ENCODE measurements around the gene MMAB.
A peak's percentile ranks its signal among the peaks of the same experiment; 100 is the strongest.

MMAB gene

DNA sequence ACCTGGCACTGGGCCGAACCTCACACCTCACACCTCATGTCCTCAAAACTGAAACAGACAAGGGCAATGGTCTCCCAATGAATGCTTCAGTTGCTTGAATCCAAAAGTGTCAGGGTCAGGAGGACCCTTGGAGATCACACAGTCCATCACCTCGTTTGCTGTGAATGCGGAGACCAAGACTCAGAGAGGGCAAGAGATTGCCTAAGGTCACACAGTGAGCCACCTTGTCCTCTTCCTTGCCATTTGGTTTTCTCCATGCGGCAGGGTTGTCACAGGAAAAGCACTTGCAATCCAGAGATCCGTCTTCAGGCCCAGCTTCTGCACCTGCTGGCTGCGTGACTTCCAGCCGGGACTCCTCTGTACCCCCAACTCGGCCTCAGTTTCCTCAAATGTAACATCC lies 28.3 kb upstream of the MMAB start:
- DNase-seq, result no peak

DNA sequence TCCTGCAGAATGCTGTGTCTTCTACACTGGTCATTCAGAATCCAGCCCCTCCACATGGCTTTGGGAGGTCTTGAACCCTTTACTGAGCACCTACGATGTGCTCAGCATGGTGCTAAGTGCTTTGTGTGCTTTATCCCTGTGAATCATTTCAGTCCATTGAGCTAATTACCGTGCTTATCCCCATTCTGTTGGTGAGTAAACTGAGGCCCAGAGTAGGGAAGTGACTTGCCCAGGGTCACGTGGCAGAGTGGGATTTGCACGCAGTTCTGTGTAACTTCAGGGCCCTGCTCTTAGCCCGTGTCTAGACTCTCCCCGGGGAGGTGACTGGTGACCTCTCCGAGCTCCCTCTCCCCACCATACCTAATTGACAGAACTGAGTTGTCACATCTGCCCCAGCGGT lies 27.7 kb upstream of the MMAB start:
- no peak for DNase-seq

DNA sequence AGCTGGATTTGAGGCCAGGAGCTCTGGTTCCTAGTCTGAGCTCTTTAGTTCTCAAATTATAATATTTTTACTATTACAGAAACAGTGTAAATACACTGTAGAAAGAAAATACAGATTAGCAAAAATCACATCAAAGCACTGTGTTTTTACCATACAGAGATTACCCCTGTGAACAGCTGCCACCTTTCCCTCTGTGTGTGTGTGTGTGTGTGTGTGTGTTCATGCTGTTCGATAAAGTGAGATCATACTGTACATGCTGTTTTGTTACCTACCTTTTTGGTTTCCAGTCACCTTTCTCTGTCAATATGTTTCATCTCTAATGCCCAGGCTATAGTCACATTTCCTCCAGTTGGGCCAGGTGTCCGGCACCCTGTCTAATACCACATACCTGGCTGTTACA lies 27.2 kb upstream of the MMAB start:
- DNase-seq, result no peak

DNA sequence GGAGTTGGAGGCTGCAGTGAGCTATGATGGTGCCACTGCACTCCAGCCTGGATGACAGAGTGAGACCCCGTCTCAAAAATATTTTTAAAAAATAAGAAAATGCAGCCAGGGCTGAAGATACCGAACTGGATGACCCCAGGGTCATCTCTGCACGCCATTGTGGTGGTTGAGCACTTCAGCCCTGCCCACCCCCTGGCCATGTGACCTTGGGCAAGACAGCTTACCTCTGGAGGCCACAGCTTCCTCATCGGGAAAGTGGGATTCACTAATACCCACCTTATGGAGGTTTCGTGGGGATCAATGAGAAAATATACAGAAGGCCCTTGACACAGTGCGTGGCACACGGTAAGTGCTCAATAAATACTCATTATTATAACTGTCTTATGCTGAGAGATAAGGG lies 25.8 kb upstream of the MMAB start:
- no peak for DNase-seq

DNA sequence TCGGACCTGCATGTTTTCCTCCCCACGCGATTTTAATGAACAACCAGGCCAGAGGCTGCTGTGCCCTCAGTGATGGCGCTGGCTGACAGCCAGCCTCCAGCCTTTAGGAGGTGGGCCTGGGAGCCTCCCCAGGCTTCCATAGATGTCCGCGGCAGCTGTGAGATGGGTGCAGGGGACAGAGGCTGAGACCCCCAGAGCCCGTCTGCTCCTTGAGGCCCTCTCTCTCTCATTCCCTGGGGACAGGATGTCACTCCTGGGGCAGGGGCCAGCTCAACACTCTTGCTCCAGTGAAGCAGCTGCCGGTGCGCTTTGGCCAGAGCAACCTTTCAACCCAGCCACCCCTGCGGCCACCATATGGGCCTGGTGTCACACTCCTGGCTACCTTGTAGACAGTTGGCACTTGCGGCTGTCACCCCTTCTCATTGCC lies 25.1 kb upstream of the MMAB start:
- no peak for DNase-seq

DNA sequence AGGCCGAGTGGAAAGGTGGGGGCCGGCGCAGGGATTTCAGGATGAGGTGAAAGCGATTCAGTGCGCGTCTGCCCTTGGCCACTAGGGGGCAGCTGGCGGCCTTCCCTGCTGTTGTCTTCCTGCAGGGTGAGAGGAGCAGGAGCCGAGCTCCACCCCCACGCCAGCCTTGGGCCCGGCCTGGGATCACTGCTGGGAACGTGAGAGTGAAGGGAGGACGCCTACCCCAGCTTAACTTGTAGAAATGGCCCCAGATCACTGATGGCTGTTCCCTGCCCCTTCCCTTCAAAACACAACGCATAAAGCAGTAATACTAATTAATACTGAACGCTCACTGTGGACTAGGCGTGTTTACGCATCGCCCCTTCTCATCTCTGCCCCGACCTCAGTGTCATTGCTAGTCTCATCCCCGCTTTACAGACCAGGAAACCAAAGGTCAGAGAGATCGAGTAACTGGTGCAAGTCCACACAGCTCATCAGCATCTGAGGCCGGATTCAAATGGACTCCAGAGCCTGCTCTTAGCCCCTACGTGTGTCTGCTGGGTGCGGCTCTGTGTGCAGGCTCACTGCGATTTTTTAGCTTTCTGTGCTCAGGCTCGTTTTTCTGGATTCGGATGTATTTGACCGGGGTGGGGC lies 24.6 kb upstream of the MMAB start:
- peak; percentile 59 for DNase-seq

DNA sequence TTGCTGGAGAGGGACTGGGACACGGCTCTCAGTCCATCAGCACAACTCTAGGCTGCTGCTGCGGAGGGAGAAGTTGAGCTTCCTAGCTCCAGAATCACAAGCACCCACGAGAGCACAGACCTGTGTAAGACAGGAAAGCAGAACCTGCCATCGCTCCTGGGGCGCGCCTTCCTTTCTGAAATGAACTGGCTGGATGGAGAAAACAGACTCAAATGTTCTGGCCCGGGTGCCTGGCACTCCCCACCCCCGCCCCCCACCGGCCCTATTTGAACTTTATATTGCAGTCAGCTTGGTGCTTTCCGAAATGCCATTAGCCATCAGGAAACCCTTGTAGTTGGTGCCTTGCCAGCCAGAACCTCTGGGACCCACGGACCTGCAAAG lies 24.1 kb upstream of the MMAB start:
- DNase-seq, result no peak

DNA sequence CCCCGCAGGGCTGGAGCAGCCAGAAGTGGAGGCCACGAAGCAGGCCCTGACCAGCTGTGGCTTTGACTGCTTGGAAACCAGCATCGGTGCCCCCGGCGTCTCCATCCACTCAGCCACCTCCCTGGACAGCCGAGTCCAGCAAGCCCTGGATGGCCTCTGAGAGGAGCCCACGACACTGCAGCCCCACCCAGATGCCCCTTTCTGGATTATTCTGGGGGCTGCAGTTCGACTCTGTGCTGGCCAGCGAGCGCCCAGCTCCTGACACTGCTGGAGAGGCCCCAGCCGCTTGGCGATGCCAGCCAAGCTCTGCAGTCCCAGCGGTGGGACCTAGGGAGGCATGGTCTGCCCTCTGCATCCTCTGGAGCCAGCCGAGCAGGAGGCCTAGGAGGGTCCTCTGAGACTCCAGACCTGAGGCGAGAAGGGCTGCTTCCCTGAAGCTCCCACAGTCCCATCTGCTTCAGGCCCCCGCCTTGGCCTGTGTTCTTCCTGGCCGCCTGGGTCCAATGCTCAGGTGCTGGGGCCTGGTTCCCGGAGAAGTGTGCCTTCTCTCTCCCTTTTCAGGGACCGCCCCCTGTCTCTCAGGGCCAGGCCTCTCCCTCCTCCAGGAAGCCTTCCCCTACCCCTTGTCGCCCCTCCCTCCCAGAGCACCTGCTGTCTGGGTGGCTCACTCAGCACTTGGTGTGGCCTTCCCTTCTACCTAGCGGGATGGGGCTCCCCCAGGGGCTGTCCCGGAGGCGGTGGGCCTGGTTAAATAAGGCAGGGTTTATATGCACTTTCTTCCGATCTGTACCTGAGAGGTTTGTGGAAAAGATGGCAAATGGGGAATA lies 23.3 kb upstream of the MMAB start:
- no peak for DNase-seq

DNA sequence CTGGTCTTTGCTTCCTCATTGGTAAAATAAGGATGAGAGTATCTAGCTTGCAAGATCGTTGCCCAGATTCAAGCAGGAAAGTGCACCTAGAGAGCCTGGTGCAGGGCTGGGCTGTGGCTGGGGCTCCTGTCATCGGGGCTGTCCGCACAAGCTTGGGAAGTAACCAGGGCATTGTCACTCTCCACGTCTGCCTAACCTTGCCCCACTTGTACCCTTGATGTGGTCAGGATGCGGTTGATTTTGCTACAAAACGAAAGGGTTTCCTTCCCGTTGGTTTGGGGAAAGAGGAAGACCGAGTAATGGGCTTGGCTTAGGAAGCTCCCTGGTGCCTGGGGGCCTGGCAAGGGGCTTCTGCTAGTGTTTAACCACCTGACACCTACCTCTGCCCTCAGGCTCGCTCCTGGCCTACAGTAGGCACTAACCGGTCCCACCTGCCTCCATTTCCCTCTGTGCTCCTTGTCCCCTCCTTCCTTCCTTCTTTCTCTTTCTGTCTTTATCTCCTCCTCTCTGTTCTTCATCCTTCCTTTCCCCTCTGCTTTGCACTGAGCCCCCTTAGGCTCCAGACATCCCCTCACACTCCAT lies 22.1 kb upstream of the MMAB start:
- DNase-seq, result no peak

DNA sequence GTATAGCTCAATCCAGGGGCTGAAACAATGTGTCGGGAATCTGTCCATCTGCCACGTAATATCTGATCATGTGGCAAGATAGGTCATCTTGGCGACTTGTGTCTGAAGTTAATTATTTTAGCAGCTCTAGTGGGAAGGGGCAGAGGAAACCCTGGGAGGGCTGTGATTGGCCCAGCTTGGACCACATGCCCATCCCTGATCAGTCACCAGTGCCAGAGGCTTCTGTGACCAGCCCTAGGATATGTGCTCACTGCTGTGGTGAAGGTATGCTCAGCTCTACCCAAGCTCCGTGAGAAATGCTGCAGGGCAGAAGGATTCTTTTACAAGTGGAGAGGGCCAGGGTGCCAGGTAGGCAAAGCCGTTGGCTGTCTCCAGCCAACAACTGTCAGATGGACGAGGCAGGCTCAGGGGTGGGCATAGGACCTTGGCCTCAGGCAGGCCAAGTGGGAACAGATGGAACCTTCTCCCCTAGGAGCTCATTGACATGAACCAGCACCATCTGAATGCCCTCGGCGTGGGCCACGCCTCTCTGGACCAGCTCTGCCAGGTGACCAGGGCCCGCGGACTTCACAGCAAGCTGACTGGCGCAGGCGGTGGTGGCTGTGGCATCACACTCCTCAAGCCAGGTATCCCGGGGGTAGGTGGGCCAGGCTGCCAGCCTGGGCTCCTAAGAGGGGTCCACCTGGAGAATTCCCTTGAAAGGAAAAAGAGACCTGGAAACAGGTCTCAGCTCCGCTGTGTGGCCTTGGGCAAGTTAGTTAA lies 21.4 kb upstream of the MMAB start:
- no peak for DNase-seq

DNA sequence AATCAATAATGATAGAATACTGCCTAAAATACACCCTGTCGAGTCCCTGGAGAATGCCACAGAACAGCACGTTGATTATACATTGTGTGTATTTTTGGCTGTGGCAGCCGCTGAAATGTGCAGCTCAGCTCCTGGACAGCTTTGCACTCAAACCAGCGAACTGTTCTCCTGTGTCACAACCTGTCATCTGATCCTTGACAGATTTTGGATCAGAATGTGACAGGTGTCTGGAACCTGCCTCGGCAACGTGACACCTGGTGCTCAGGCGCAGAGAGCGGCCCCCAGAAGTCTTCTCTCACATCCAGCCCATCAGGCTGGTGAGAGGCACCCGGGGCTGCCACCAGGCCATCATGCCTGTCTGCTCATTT lies 19.6 kb upstream of the MMAB start:
- DNase-seq, result no peak

DNA sequence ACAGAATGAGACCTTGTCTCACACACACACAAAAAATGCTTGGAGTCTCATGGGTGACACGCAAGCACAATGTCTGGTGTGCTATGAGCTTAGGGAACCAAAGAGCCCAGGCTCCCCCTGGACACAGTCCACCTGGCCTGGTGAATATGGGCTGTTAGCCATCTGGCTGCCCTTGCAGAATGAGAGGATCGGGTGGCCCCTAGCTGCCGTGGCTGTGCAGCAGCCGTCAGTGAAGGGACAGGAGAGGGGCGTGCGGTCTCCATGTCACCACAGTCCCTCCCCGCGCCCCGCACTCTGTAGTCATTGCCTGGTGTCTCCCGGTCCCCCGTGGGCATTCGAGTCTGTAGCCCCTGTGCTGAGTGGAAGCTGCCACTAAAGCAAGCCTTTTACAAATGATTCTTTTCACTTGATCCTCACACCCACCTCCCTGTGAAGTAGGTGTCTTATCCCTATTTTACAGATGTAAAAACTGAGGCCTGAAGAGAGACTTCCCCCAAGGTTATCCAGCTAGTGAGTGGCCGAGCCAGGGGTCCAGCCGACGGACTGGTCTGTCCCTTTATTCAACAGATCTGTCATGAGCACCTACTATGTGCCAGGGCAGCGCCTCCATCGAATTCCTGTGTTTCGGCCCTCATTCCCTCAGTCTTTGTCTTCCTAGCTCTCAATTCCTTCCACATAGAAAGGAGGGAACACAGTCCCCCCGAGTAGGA lies 19.0 kb upstream of the MMAB start:
- no peak for DNase-seq

DNA sequence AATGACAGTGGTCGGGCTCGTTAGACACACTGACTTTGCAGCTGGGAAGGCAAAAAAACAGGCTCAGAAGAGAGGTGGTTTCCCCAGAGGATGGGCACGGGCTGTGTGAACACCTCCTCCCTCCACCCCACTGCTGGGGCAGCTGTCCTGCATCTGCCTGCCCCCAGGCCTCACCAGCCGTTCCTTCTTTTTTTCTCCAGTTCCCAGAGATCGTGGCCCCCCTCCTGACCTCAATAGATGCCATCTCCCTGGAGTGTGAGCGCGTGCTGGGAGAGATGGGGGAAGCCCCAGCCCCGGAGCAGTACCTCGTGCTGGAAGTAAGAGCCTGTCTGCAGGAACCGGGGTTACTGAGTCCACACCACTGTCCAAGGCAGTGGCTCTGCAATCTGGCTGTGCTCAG lies 17.7 kb upstream of the MMAB start:
- DNase-seq, result no peak

DNA sequence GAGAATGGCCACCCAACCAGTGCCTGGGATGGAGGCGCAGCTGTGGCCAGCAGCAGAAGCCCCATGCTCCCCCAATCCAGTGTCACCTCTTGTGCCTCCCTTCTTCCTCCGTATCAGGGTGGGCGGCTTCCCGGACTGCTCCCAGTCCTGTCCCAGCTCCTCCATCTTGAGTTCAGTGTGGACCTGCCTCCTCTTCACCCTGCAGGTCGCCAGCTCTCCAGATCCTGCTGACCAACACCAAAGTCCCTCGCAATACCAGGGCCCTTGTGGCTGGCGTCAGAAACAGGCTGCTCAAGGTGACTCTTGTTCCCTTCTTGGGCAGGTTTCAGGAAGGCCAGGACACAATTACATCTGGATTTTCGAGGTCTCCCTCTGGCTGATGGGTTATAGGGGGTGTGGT lies 17.3 kb upstream of the MMAB start:
- no peak for DNase-seq

DNA sequence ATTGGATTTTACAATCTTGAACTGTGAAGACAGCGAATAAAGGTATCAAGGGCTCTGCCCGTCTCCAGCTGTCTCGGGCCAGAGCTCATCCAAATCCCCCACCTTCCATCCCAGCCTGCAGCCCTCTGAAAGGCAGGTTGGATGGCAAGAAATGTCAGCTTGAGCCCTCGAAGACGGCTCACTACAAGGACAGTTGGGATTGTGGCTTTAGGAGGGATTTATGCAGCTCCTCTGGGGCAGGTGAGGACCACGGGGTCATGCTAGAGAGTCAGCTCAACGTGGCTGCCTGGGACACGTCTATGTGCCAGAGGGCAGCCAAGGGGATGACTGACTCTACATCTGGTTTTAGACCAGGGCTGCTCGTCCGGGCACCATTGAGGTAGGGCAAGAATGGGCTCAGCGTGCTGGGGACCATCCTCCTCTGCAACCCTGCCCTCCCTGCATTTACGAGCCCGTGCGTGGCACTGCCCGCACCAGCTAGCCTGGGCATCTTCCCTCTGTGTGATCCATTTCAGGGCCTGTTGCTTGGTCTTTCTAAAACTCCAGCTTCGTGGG lies 16.5 kb upstream of the MMAB start:
- no peak for DNase-seq

DNA sequence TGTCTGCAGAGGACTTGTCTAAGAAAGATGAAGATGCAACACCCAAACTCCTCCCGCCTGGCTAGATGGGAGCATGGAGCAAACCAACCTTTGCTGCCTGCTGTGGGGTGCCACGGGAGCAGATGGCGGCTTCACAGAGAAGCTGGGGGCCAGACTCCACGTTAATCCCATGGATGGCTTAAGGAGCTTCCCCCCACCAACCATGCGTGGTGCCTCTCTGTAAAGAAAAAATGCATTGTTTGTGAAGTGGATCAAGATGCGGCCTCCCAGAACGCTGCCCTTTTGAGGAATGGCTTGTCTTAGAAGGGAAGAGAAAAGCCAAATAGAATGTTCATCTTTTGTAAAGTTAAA lies 15.9 kb upstream of the MMAB start:
- DNase-seq, result no peak

DNA sequence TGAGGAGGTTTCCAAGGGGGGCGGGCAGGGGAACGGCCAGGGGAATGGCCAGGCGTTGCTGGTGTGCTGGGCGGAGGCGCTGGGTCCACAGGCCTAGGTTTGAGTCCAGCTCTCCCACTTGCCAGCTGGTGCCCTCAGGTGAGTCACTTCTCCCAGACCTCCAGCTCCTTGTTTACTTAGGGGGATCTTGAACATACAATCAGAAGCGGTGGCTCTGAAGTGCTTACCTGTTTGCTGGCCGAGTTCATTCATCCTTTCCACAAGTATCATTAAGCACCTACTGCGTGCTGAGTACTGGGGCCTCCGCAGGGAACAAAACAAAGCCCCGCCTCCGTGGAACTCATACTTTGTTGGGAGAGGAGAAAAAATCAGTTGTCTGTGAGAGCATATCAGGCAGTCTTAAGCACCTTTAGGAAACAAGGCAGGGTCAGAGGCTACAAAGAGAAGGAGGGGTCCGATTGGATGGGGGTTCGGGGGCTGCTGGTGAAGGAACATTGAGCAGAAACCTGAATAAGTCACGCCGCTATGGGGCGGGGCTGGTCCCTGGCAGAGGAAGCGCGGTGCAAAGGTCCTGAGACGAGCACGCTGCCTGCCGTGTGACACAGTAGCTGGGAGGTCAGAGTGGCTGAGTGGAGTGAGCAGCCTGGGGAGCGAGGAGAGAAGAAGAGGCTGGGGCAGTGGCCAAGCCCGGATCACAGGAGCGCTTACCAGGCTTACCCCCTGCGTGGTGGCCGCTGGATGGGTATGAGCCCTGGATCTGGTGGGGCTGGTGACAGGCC lies 15.3 kb upstream of the MMAB start:
- DNase-seq, result no peak

DNA sequence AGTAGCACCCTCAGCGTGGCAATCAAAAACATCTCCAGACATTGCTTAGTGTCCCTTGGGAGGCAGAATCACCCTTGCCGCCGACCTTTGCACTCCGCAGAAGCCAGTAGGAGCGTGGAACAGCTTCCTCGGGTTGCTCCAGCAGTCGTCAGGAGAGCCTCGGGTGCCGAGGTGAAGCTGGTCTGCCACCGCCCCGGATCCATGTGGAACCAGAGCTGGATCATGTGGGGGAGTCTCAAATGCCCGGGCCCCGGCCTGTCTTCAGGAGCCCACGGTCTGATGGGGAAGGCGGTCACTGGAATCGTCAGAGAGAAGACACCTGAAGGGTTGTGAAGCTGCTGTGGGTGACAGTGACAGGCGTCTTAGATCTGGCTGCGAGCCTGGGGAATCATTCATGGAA lies 14.6 kb upstream of the MMAB start:
- no peak for DNase-seq

DNA sequence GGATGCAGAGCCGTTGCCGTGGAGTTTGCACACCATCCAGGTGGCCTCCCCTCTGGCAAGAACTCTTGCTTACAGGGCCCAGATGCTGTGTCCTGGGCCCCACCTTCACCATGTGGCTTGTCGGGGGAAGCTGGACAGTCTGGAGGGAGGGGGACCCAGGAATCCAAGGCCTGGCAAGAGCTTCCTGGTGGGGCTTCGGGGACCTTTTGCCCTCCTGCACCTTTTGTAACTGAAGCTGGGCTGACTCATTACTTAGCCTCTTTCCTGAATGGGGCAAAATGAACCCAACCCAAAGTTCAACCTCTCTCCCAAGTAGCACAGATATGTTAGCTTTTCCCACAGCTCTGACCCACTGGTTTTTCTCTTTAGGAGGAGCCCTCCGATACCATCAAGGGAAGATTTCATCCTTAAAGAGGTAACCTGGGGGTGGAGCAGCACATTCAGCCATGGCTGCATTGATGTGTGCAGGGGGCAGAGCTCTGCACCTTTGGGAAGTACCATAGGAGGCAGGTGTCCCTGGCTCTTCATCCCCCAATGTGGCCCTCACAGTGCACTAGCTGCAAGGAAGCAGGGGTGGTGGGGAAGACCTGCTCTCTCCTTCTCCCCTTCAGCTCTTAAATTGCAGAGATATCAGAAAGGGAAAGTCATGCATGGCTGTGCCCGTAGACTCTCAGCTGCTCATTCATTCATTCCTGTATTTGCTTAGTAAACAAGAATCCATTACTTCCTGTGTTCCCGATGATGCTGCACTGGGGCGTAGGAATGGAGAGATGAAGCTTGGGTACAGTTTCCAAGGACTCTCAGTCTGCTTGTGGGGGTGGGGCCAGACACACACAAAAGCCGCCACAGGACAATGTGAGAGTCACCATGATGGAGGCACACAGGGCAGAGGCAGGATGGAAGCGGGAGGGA lies 13.3 kb upstream of the MMAB start:
- DNase-seq, result peak; percentile 44

DNA sequence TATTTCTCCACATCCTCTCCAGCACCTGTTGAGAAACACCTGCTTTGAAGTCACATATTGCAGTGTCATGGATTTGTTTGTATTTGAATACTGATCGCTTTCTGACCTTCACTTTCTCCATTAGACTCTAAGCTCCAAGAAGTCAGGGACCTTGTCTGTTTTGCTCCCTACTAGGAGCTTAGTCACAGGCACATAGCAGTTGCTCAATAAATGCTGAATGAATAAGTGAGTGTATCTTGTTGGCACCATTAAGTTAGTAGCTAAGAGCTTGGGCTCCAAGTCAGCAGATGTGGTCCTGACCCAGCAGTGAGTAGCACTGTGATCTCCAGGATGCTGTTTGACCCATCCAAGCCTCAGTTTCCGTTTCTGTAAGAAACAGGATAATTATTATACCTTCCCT lies 10.4 kb upstream of the MMAB start:
- no peak for DNase-seq

DNA sequence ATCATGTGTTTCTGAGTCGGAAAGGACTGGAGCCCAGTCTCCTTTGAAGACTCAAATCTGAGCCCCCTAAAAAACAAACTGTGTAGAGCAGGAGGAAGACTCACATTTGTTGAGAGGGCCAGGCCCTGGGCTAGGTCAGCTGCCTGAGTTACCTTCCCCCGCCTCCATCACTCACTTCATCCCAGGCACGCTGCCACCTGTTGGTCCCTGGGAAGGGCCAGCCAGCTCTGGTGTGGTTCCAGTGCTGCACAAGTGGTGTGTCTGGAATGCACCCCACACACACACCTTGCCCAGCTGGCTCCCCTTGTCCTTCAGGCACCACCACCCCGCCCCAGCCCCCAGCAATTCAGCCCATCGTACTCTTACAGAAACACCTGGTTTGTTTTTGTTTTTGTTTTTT lies 9.3 kb upstream of the MMAB start:
- no peak for DNase-seq
